Measurements from ENCODE around the gene ANKRD2. TPM values are rescaled to one million over a fixed set of nuclear protein-coding genes. Genes with fewer than 3 reads are reported as not detected.
A peak's percentile ranks its signal among the peaks of the same experiment; 100 is the strongest.

Gene ANKRD2
- total RNA-seq, 3 donors from 2014 or later: 0.29 to 0.75 (median 0.35) TPM

- H3K36me3 ChIP-seq (ENCODE audit: low read depth): no peaks in the 10 kb centered on the region
- no peak for TF ChIP-seq CTCF (IDR thresholded peaks at IDR 0.05)
- H3K4me1 ChIP-seq (ENCODE audit: low read depth): peaks cover 6% of the 10 kb centered on the region
- no peaks in the 10 kb centered on the region for H3K9me3 ChIP-seq
- ATAC-seq: peak; percentile 100
- peak within 1 kb of the TSS; percentile 27 for H3K4me3 ChIP-seq
- intact Hi-C loops (cut with DNase I, micrococcal nuclease): no loop called here
- peak; percentile 93 to 94 (median 94) for DNase-seq
Observed at GRCh38 chr10:97632949-97633884, 60.6 kb downstream of the ANKRD2 start, which contains the start of gene MORN4. MORN4 (minus strand) TSS chr10:97633500; CDS start chr10:97619653, 13,847 bp downstream.

Other genes starting within 250 kb of the ANKRD2 start
- 10 to 100 TPM; 26.2 to 42.5 (median 33.3) TPM for gene FRAT2, start 238.1 kb upstream of the ANKRD2 start, total RNA-seq
- 10 to 100 TPM; 14.6 to 19.4 (median 16.9) TPM for gene RRP12, start 171.4 kb upstream of the ANKRD2 start, total RNA-seq
- gene PGAM1, start 146.6 kb upstream of the ANKRD2 start, total RNA-seq: 100 to 1,000 TPM; 173 to 244 (median 186) TPM
- 10 to 100 TPM; 20.7 to 30.9 (median 21.3) TPM for gene EXOSC1, start 126.8 kb upstream of the ANKRD2 start, total RNA-seq
- 10 to 100 TPM; 28.8 to 37.0 (median 29.5) TPM for gene ZDHHC16, start 126.6 kb upstream of the ANKRD2 start, total RNA-seq
- 10 to 100 TPM; 45.7 to 48.5 (median 47.0) TPM for gene MMS19, start 74.4 kb upstream of the ANKRD2 start, total RNA-seq
- gene UBTD1, start 73.9 kb upstream of the ANKRD2 start, total RNA-seq: 1 to 10 TPM in 2 of 3 donors, under 1 TPM in 1; 0.49 to 7.3 (median 3.4) TPM
- gene HOGA1, start 11.6 kb downstream of the ANKRD2 start, total RNA-seq: under 1 TPM in 2 of 3 donors, not detected in 1; 0.29 to 0.47 TPM
- gene C10orf62, start 16.9 kb downstream of the ANKRD2 start, total RNA-seq: not detected
- gene MORN4, start 60.7 kb downstream of the ANKRD2 start, total RNA-seq: 1 to 10 TPM; 1.9 to 2.7 (median 2.6) TPM
- gene PI4K2A, start 67.9 kb downstream of the ANKRD2 start, total RNA-seq: 10 to 100 TPM; 11.2 to 13.7 (median 11.7) TPM
- 10 to 100 TPM; 23.7 to 34.1 (median 31.4) TPM for gene AVPI1, start 114.5 kb downstream of the ANKRD2 start, total RNA-seq
- gene MARVELD1, start 141.0 kb downstream of the ANKRD2 start, total RNA-seq: 10 to 100 TPM; 30.7 to 45.7 (median 37.7) TPM
- 10 to 100 TPM; 48.8 to 83.7 (median 55.0) TPM for gene ZFYVE27, start 164.3 kb downstream of the ANKRD2 start, total RNA-seq
- gene SFRP5, start 199.2 kb downstream of the ANKRD2 start, total RNA-seq: 10 to 100 TPM in 1 of 3 donors, 1 to 10 TPM in 1, under 1 TPM in 1; 0.41 to 23.0 (median 1.0) TPM

All from mucosa of descending colon (tissue), 3 donors.